ENCODE measurements around the gene CEP70. TPM values are rescaled to one million over a fixed set of nuclear protein-coding genes. Genes with fewer than 3 reads are reported as not detected.
"Not testable (repeated sequence)": the region's sequence is repeated elsewhere in the genome, so short reads cannot be mapped to it uniquely, and the experiment has no call there.

The CEP70 gene
- total and polyA plus RNA-seq, 9 donors = 12.4 to 101 (median 64.3) TPM

DNA sequence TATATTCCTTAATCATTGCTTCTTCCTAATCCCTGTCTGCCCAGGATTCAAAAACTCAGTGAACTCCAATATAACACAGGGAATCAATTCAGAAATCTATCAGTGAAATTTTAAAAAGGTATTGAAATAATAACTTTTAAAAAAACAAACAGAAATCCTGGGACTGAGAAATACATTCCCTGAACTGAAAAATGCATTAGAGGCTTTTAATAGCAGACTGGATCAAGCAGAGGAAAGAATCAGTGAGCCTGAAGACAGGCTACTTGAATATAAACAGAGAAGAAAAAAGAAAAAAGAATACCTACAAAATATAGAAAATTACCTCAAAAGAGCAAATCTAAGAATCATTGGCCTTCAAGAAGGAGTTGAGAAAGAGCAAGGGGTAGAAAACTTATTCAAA lies 54.7 kb downstream of the CEP70 start:
- no peaks in the 10 kb centered on the region for H3K4me1 ChIP-seq (ENCODE audit: insufficient read depth)
- DNase-seq = no peak
- H3K36me3 ChIP-seq = no peaks in the 10 kb centered on the region
- H3K9me3 ChIP-seq = peaks cover 0 to 13% of the 10 kb centered on the region in 2 donors
- intact Hi-C loops (cut with DNase I) = no loop called here
- no peak overlapping the region for H3K4me3 ChIP-seq
- H3K27ac ChIP-seq = no peak overlapping the region
- H3K27me3 ChIP-seq = no peaks in the 10 kb centered on the region
- TF ChIP-seq POLR2A (IDR thresholded peaks at IDR 0.05) = no peak
- TF ChIP-seq, protein P1, sequence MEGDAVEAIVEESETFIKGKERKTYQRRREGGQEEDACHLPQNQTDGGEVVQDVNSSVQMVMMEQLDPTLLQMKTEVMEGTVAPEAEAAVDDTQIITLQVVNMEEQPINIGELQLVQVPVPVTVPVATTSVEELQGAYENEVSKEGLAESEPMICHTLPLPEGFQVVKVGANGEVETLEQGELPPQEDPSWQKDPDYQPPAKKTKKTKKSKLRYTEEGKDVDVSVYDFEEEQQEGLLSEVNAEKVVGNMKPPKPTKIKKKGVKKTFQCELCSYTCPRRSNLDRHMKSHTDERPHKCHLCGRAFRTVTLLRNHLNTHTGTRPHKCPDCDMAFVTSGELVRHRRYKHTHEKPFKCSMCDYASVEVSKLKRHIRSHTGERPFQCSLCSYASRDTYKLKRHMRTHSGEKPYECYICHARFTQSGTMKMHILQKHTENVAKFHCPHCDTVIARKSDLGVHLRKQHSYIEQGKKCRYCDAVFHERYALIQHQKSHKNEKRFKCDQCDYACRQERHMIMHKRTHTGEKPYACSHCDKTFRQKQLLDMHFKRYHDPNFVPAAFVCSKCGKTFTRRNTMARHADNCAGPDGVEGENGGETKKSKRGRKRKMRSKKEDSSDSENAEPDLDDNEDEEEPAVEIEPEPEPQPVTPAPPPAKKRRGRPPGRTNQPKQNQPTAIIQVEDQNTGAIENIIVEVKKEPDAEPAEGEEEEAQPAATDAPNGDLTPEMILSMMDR (IDR thresholded peaks at IDR 0.05) = no peak
- no peak for TF ChIP-seq EP300 (IDR thresholded peaks at IDR 0.05)

DNA sequence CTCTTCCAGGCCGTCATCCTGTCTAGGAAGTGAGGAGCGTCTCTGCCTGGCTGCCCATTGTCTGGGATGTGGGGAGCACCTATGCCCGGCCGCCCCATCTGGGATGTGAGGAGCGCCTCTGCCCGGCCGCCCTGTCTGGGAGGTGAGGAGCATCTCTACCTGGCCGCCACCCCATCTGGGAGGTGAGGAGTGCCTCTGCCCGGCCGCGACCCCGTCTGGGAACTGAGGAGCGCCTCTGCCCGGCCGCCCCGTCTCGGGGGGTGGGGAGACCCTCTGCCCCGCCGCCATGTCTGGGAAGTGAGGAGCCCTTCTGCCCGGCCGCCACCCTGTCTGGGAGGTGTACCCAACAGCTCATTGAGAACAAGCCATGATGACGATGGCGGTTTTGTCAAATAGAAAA lies 72.6 kb downstream of the CEP70 start:
- H3K27ac ChIP-seq; H3K27me3 ChIP-seq; H3K4me1 ChIP-seq (ENCODE audit: insufficient read depth); intact Hi-C loops (cut with DNase I); H3K4me3 ChIP-seq; H3K9me3 ChIP-seq; H3K36me3 ChIP-seq; DNase-seq: not testable (repeated sequence)
- whole genome bisulfite sequencing, 3 donors = 97 to 98% (median 97%) methylated on average over 23 of the region's 23 CpGs

DNA sequence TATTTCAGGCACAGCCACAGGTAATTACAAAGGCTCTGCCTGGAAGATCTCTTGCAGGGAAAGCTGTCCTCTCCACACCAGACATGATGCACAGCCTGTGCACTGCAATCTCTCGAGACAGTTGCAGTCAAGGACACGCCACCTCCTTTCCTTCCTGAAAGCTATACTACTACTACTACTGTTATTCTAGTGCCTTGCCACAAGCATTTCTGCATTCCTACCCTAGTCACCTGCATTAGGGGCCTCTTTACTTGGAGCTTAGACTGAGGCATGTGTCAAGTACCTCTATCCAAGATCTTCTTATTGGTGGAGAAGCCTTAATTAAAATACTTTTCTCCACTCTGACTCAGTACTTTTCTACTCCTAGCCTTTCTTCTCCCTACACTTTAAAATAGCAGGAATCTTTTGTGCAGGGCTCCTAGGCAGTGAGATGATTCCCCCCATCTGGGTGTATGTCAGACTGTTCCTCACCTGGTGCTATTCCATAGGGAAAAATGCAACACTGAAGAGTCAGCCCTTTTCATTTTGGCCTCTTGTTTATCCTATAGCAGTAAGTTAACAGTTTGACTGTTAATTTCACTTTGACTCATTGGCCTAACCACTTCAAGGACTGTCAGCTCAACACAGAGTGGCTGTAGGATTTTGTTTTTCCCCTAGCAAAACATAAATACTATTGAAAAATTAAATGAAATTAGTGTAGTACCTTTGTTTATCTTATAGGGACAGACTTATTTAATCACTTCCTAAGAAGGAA lies 80.8 kb downstream of the CEP70 start:
- Histone ChIP-seq H3K4me1 (ENCODE audit: insufficient read depth) (no peaks in the 10 kb centered on the region), H3K4me3 (no peak overlapping the region), H3K27ac (no peak overlapping the region), H3K36me3 (no peaks in the 10 kb centered on the region), H3K27me3 (no peaks in the 10 kb centered on the region), H3K9me3 (no peaks in the 10 kb centered on the region)
- no peak for TF ChIP-seq POLR2A (IDR thresholded peaks at IDR 0.05)
- TF ChIP-seq, protein P1 (IDR thresholded peaks at IDR 0.05) = no peak
- TF ChIP-seq EP300 (IDR thresholded peaks at IDR 0.05) = no peak
- DNase-seq = no peak
- intact Hi-C loops (cut with DNase I) = no loop called here
- WGBS, 3 donors = 76 to 80% (median 77%) methylated on average over 2 of the region's 2 CpGs

DNA sequence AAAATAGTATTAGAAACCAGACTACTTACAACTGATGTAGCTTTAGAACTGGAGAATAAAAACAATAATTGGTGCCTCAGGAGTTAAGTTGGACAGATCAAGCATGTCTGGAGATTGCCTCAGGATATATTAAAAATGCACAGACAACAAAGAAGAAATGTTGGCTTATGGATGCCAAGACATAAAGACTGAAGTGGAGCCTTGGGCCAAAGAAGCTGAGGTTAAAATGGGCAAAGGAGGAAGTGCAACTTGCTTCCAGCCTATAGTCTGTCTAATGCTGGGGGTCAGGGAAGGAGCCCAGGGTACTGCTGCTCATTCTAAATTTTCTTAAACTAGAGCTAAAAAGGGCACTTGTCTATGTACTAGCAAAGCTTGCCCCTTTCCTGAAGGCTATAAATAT lies 82.1 kb downstream of the CEP70 start:
- DNase-seq = no peak
- intact Hi-C loops (cut with DNase I) = no loop called here
- Histone ChIP-seq H3K4me1 (ENCODE audit: insufficient read depth) (no peaks in the 10 kb centered on the region), H3K36me3 (no peaks in the 10 kb centered on the region), H3K9me3 (no peaks in the 10 kb centered on the region), H3K27ac (no peak overlapping the region), H3K4me3 (no peak overlapping the region), H3K27me3 (no peaks in the 10 kb centered on the region)
- TF ChIP-seq POLR2A (IDR thresholded peaks at IDR 0.05) (no peak), EP300 (IDR thresholded peaks at IDR 0.05) (no peak)
- TF ChIP-seq, protein P1 (IDR thresholded peaks at IDR 0.05) = no peak

DNA sequence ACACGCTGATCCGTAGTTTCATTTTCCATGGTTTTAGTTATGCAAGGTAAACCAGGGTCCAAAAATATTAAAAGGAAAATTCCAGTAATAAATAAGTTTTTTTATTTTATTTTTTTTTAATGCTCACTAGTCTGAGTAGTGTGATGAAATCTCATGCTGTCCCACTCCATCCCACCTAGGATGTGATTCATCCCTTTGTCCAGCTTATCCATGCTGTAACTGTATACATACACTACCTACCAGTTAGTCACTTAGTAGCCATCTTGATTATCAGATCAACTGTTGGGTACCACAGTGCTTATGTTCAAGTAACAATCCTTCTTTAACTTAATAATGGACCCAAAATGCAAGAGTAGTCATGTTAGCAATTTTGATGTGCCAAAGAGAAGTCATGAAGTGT lies 84.5 kb downstream of the CEP70 start:
- intact Hi-C loops (cut with DNase I) = no loop called here
- 91 to 99% (median 98%) methylated on average over 2 of the region's 2 CpGs for WGBS, 3 donors
- TF ChIP-seq, protein P1 (IDR thresholded peaks at IDR 0.05) = no peak
- no peak for TF ChIP-seq EP300 (IDR thresholded peaks at IDR 0.05)
- DNase-seq = no peak
- Histone ChIP-seq H3K27me3 (no peaks in the 10 kb centered on the region), H3K9me3 (no peaks in the 10 kb centered on the region), H3K27ac (no peak overlapping the region), H3K36me3 (no peaks in the 10 kb centered on the region), H3K4me1 (ENCODE audit: insufficient read depth) (no peaks in the 10 kb centered on the region), H3K4me3 (no peak overlapping the region)
